ENCODE data around the gene SMR3B. TPM values are rescaled to one million over a fixed set of nuclear protein-coding genes. Genes with fewer than 3 reads are reported as not detected.

Gene SMR3B
- total RNA-seq, 3 donors from 2014 or later (not counting 1 experiment from before 2014, with no cell fraction given), result not detected

DNA sequence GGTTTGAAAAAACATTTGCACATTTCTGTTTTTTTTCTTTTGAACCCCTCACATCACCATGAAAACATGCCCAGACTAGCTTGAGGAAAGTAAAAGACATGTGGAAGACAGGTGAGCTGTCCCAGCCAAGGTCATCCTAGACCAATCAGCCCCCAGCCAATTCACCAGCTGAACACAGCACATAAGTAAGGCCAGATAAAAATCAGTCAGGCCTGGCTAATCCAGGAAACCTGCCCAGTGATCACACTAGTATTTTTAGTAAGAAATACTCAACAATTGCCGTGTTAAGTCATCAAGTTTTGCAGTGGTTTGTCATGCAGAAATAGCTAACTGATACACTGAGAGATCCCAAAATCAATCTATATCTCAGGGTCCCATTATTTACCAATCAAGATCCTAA lies 26.7 kb upstream of the SMR3B start:
- no peaks in the 10 kb centered on the region for H3K36me3 Mint-ChIP-seq
- intact Hi-C loops (cut with micrococcal nuclease), result no loop called here
- TF ChIP-seq, protein P1, sequence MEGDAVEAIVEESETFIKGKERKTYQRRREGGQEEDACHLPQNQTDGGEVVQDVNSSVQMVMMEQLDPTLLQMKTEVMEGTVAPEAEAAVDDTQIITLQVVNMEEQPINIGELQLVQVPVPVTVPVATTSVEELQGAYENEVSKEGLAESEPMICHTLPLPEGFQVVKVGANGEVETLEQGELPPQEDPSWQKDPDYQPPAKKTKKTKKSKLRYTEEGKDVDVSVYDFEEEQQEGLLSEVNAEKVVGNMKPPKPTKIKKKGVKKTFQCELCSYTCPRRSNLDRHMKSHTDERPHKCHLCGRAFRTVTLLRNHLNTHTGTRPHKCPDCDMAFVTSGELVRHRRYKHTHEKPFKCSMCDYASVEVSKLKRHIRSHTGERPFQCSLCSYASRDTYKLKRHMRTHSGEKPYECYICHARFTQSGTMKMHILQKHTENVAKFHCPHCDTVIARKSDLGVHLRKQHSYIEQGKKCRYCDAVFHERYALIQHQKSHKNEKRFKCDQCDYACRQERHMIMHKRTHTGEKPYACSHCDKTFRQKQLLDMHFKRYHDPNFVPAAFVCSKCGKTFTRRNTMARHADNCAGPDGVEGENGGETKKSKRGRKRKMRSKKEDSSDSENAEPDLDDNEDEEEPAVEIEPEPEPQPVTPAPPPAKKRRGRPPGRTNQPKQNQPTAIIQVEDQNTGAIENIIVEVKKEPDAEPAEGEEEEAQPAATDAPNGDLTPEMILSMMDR (IDR thresholded peaks at IDR 0.05), result no peak
- H3K9me3 Mint-ChIP-seq, result peaks cover 0 to 3% of the 10 kb centered on the region in 2 donors
- Histone ChIP-seq H3K27me3 (ENCODE audit: control insufficient read depth, insufficient read depth, low read length) (no peaks in the 10 kb centered on the region), H3K27ac (ENCODE audit: low read length) (no peak overlapping the region), H3K9me3 (ENCODE audit: control insufficient read depth, insufficient read depth, low read length) (no peaks in the 10 kb centered on the region), H3K4me3 (ENCODE audit: low read length) (no peak overlapping the region), H3K36me3 (ENCODE audit: control insufficient read depth, insufficient read depth, low read length) (no peaks in the 10 kb centered on the region), H3K4me1 (ENCODE audit: control insufficient read depth, insufficient read depth, low read length) (no peaks in the 10 kb centered on the region)
- no peak overlapping the region for H3K4me3 Mint-ChIP-seq
- DNase-seq (no peak), ATAC-seq (no peak)
- H3K27ac Mint-ChIP-seq, result no peak overlapping the region
- WGBS (ENCODE audit: insufficient coverage), result 69% methylated on average over 1 of the region's 1 CpG
- no peaks in the 10 kb centered on the region for H3K4me1 Mint-ChIP-seq
- H3K27me3 Mint-ChIP-seq (ENCODE audit: low read depth in 2 of 2), result no peaks in the 10 kb centered on the region

DNA sequence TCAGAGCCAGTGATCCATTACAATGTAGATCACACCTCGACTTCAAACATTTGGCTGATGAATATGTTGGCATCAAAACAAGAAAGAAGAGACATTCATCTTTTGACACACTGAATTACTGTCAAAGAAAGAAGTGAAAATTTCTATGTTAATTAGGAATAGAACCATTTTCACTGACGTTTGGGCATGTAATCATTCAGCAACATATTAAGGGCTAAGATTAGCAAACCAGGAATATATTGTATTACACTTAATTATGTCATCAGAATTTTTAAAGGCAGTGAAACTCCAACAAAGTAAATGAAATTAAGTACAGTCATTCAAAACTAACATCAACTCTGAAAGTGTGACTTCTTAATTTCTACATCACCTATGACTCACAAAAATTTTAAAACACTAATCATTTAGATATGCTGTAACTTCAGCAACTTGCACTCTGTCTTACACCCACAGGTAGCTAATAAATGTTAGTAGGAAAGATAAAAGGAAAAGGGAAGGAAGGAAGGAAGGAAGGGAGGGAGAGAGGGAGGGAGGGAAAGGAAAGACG lies 23.7 kb upstream of the SMR3B start:
- no peaks in the 10 kb centered on the region for H3K27me3 ChIP-seq (ENCODE audit: control insufficient read depth, insufficient read depth, low read length)
- no peaks in the 10 kb centered on the region for H3K4me1 ChIP-seq (ENCODE audit: control insufficient read depth, insufficient read depth, low read length)
- TF ChIP-seq, protein P1 (IDR thresholded peaks at IDR 0.05), result no peak
- no peak overlapping the region for H3K27ac Mint-ChIP-seq
- H3K27ac ChIP-seq (ENCODE audit: low read length), result no peak overlapping the region
- 83% methylated on average over 1 of the region's 3 CpGs for WGBS (ENCODE audit: insufficient coverage)
- ATAC-seq (no peak), DNase-seq (no peak)
- no peaks in the 10 kb centered on the region for H3K36me3 ChIP-seq (ENCODE audit: control insufficient read depth, insufficient read depth, low read length)
- H3K9me3 ChIP-seq (ENCODE audit: control insufficient read depth, insufficient read depth, low read length), result no peaks in the 10 kb centered on the region
- H3K36me3 Mint-ChIP-seq, result no peaks in the 10 kb centered on the region
- H3K27me3 Mint-ChIP-seq (ENCODE audit: low read depth in 2 of 2), result no peaks in the 10 kb centered on the region
- no peaks in the 10 kb centered on the region for H3K4me1 Mint-ChIP-seq
- peaks cover 1 to 5% of the 10 kb centered on the region in 2 donors for H3K9me3 Mint-ChIP-seq
- intact Hi-C loops (cut with micrococcal nuclease), result no loop called here
- H3K4me3 ChIP-seq (ENCODE audit: low read length), result no peak overlapping the region
- H3K4me3 Mint-ChIP-seq, result no peak overlapping the region

DNA sequence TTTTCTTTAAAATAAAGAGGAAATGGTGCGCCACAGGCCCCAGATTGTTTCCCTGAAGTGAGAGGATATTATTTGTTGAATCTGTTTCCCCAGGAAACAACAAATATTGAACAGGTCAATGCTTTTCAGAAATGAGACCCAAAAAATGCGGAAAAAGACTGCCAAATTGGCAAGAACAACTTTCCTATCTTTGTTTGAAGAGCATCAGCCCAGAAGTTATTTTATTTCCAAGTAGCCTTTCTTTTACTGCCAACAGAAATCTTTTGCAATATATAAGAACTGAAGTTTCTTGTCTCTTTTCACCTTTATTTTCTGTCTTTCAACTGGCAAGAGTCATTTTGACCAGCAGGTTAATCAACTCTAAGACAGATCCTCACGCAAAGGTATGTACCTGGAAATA lies 22.5 kb upstream of the SMR3B start, which contains the start of gene SMR3A:
Gene SMR3A (plus strand): TSS at position 301 of the 400 bp plus-strand sequence. CDS start 1,356 bp downstream, outside the sequence.
- 85% methylated on average over 3 of the region's 3 CpGs for WGBS (ENCODE audit: insufficient coverage)
- no peak for DNase-seq
- Mint-ChIP-seq H3K27me3 (ENCODE audit: low read depth in 2 of 2) (no peaks in the 10 kb centered on the region), H3K4me3 (no peak within 1 kb of the TSS), H3K27ac (no peak within 1 kb of the TSS), H3K9me3 (peaks cover 3 to 4% of the 10 kb centered on the region in 2 donors), H3K4me1 (no peaks in the 10 kb centered on the region), H3K36me3 (no peaks in the 10 kb centered on the region)
- Histone ChIP-seq H3K27ac (ENCODE audit: low read length) (no peak within 1 kb of the TSS), H3K36me3 (ENCODE audit: control insufficient read depth, insufficient read depth, low read length) (no peaks in the 10 kb centered on the region), H3K4me3 (ENCODE audit: low read length) (no peak within 1 kb of the TSS), H3K9me3 (ENCODE audit: control insufficient read depth, insufficient read depth, low read length) (no peaks in the 10 kb centered on the region), H3K4me1 (ENCODE audit: control insufficient read depth, insufficient read depth, low read length) (no peaks in the 10 kb centered on the region), H3K27me3 (ENCODE audit: control insufficient read depth, insufficient read depth, low read length) (no peaks in the 10 kb centered on the region)
- TF ChIP-seq, protein P1 (IDR thresholded peaks at IDR 0.05), result no peak
- intact Hi-C loops (cut with micrococcal nuclease), result no loop called here
- no peak for ATAC-seq

DNA sequence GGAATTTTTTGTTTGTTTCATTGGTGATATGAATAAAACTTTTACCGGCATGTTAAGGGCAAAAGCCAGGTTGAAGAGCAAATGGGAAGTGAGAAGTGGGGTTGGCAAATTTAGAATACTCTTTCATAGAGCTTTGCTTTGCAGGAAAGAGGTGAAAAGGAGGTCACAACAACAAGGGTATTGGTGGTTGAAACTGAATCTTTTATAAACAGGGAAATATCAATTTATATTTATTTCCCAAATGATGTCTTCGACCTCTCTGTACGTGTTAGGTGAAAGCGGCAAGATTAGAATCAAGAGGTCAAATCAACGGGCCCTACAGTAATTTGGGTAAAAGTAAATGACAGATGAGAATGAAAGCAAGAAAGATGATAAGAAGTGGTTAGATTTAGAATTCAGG lies 18.9 kb upstream of the SMR3B start:
- Mint-ChIP-seq H3K4me3 (no peak overlapping the region), H3K9me3 (peaks cover 3 to 4% of the 10 kb centered on the region in 2 donors), H3K27me3 (ENCODE audit: low read depth in 2 of 2) (no peaks in the 10 kb centered on the region), H3K27ac (no peak overlapping the region), H3K36me3 (no peaks in the 10 kb centered on the region), H3K4me1 (no peaks in the 10 kb centered on the region)
- Histone ChIP-seq H3K4me1 (ENCODE audit: control insufficient read depth, insufficient read depth, low read length) (no peaks in the 10 kb centered on the region), H3K4me3 (ENCODE audit: low read length) (no peak overlapping the region), H3K36me3 (ENCODE audit: control insufficient read depth, insufficient read depth, low read length) (no peaks in the 10 kb centered on the region), H3K27ac (ENCODE audit: low read length) (no peak overlapping the region), H3K9me3 (ENCODE audit: control insufficient read depth, insufficient read depth, low read length) (no peaks in the 10 kb centered on the region), H3K27me3 (ENCODE audit: control insufficient read depth, insufficient read depth, low read length) (no peaks in the 10 kb centered on the region)
- DNase-seq (no peak), ATAC-seq (no peak)
- TF ChIP-seq, protein P1 (IDR thresholded peaks at IDR 0.05), result no peak
- WGBS (ENCODE audit: insufficient coverage), result 95% methylated on average over 5 of the region's 5 CpGs
- intact Hi-C loops (cut with micrococcal nuclease), result no loop called here

Measured in natural killer cell (primary cell).